ENCODE data around the gene CCDC61.
A peak's percentile ranks its signal among the peaks of the same experiment; 100 is the strongest.

CCDC61 gene

GRCh38 chr19:46015687-46016425, 20.6 kb downstream of the CCDC61 start:
- DNase-seq = no peak

- peak in 49 of 51 donors; percentile 12 to 90 (median 69) for DNase-seq
Measured at GRCh38 chr19:46016426-46017094, 21.3 kb downstream of the CCDC61 start.

GRCh38 chr19:46017095-46017429, 21.8 kb downstream of the CCDC61 start:
- peak in 1 of 51 donors; percentile 34 for DNase-seq

GRCh38 chr19:46017874-46018675, 22.8 kb downstream of the CCDC61 start:
- DNase-seq = no peak

- no peak for DNase-seq
Measured at GRCh38 chr19:46018729-46019251, 23.5 kb downstream of the CCDC61 start.

GRCh38 chr19:46019270-46019669, 24.0 kb downstream of the CCDC61 start:
- DNase-seq = no peak

GRCh38 chr19:46020819-46021125, 25.5 kb downstream of the CCDC61 start:
- no peak for DNase-seq

GRCh38 chr19:46021531-46022041, 26.3 kb downstream of the CCDC61 start:
- no peak for DNase-seq

GRCh38 chr19:46022061-46022430, 26.8 kb downstream of the CCDC61 start:
- DNase-seq = no peak

- no peak for DNase-seq
Measured at GRCh38 chr19:46022431-46023310, 27.4 kb downstream of the CCDC61 start, which contains the start of gene PGLYRP1. Gene PGLYRP1, minus strand, starts transcription at chr19:46023053. Its CDS starts 32 bp downstream, at chr19:46023021.

GRCh38 chr19:46023311-46023779, 28.1 kb downstream of the CCDC61 start:
- DNase-seq = no peak

GRCh38 chr19:46025835-46026234, 30.6 kb downstream of the CCDC61 start:
- DNase-seq = no peak

- no peak for DNase-seq
Measured at GRCh38 chr19:46030812-46031550, 35.7 kb downstream of the CCDC61 start.

GRCh38 chr19:46031781-46032596, 36.7 kb downstream of the CCDC61 start:
- DNase-seq = no peak

- DNase-seq = no peak
Measured at GRCh38 chr19:46032597-46033025, 37.3 kb downstream of the CCDC61 start.

- DNase-seq = no peak
Measured at GRCh38 chr19:46033401-46033800, 38.1 kb downstream of the CCDC61 start.

- DNase-seq = no peak
Measured at GRCh38 chr19:46035546-46035945, 40.3 kb downstream of the CCDC61 start.

- no peak for DNase-seq
Measured at GRCh38 chr19:46035986-46036743, 40.9 kb downstream of the CCDC61 start.

Data from hypothalamus (tissue), 51 donors.